ENCODE results near the gene SLC15A5.

DNA sequence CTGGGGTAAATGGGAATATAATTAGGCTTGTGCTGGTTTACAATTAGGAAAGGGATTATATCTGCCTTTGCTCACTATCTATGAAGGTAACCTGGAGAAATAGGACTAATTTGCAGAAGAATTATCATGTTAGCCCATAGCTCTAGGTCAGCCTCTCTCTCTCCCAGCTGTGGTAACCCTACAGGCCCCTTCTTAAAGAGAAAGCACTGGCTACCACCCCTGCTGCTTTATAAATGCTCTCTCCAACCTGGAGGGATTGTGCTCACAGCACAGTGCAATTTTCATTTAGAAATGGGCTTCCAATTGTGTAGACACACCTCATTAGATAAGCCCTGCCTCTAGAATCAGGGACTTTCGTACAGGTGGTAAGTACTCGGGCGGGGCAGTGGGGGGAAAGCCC, 47.3 kb upstream of the SLC15A5 start:
- TF ChIP-seq, protein P1, sequence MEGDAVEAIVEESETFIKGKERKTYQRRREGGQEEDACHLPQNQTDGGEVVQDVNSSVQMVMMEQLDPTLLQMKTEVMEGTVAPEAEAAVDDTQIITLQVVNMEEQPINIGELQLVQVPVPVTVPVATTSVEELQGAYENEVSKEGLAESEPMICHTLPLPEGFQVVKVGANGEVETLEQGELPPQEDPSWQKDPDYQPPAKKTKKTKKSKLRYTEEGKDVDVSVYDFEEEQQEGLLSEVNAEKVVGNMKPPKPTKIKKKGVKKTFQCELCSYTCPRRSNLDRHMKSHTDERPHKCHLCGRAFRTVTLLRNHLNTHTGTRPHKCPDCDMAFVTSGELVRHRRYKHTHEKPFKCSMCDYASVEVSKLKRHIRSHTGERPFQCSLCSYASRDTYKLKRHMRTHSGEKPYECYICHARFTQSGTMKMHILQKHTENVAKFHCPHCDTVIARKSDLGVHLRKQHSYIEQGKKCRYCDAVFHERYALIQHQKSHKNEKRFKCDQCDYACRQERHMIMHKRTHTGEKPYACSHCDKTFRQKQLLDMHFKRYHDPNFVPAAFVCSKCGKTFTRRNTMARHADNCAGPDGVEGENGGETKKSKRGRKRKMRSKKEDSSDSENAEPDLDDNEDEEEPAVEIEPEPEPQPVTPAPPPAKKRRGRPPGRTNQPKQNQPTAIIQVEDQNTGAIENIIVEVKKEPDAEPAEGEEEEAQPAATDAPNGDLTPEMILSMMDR (IDR thresholded peaks at IDR 0.05), result no peak
- TF ChIP-seq POLR2A (IDR thresholded peaks at IDR 0.05; ENCODE audit: low read depth), result no peak
- no peak for TF ChIP-seq POLR2AphosphoS5 (IDR thresholded peaks at IDR 0.05)
